GM23338 (cell line): ENCODE results near the gene ATAD1.

ENCODE experiments used
- CREB1 ChIP-seq: fragments of 250-450 bp; sonication (Bioruptor Pico); IDR thresholded peaks from 2 replicates; pipeline ENCODE4 v1.5.0; 2020; ENCODE audit warnings: low read depth, mild to moderate bottlenecking, moderate library complexity
- CTCF ChIP-seq, 2 experiments: fragments of 200-600 bp in 1 of 2; sonication (generic) in 1 of 2; conservative IDR thresholded peaks; 2 replicates each; pipeline versions ENCODE4 v1.5.1 to v1.6.1; 2016 to 2017; ENCODE audit warnings: antibody characterized with exemption in 2 of 2, low read depth in 2 of 2, mild to moderate bottlenecking in 2 of 2, moderate library complexity in 1 of 2
- ETS1 ChIP-seq: IDR thresholded peaks from 2 replicates; pipeline ENCODE4 v1.6.1; 2016; ENCODE audit warnings: antibody characterized with exemption
- EZH2 ChIP-seq: fragments of 200-600 bp; sonication (generic); IDR thresholded peaks from one replicate; pipeline ENCODE4 v1.8.0; 2017; ENCODE audit warnings: antibody characterized with exemption, mild to moderate bottlenecking, low read depth; ENCODE audit not compliant: unreplicated experiment
- EZH2phosphoT487 ChIP-seq: fragments of 200-600 bp; sonication (generic); IDR thresholded peaks from one replicate; pipeline ENCODE4 v1.8.1; 2018; ENCODE audit warnings: antibody characterized with exemption; ENCODE audit not compliant: unreplicated experiment
- JUNB ChIP-seq: IDR thresholded peaks from one replicate; pipeline ENCODE4 v1.6.1; 2016; ENCODE audit warnings: antibody characterized with exemption; ENCODE audit not compliant: unreplicated experiment
- NANOG ChIP-seq: IDR thresholded peaks from 2 replicates; pipeline ENCODE4 v1.6.1; 2016; ENCODE audit warnings: antibody characterized with exemption, borderline replicate concordance
- POLR2AphosphoS5 ChIP-seq: IDR thresholded peaks from 2 replicates; pipeline ENCODE4 v1.6.1; 2016; ENCODE audit warnings: antibody characterized with exemption, low read depth
- REST ChIP-seq: IDR thresholded peaks from one replicate; pipeline ENCODE4 v1.6.1; 2018; ENCODE audit warnings: antibody characterized with exemption; ENCODE audit not compliant: unreplicated experiment
- STAT1 ChIP-seq: IDR thresholded peaks from one replicate; pipeline ENCODE4 v1.6.1; 2016; ENCODE audit warnings: antibody characterized with exemption; ENCODE audit not compliant: unreplicated experiment
- ZNF114 ChIP-seq: fragments of 250-450 bp; sonication (Bioruptor Pico); IDR thresholded peaks from 2 replicates; pipeline ENCODE4 v1.5.0; 2020; ENCODE audit warnings: mild to moderate bottlenecking, moderate library complexity
- ZNF462 ChIP-seq: fragments of 250-450 bp; sonication (Bioruptor Pico); IDR thresholded peaks from 2 replicates; pipeline ENCODE4 v1.5.0; 2020; ENCODE audit warnings: mild to moderate bottlenecking, moderate library complexity

GRCh38 chr10:87713707-87714106 lies 104.3 kb downstream of the ATAD1 start:
- TF ChIP-seq CTCF (conservative IDR thresholded peaks at IDR 0.05; ENCODE audit: low read depth in 2 of 2) (no peak), POLR2AphosphoS5 (no peak), REST (no peak), EZH2 (no peak), JUNB (no peak), EZH2phosphoT487 (no peak), NANOG (no peak), ZNF462 (CRISPR knock-in tag) (no peak), ETS1 (no peak), CREB1 (CRISPR knock-in tag) (no peak), ZNF114 (CRISPR knock-in tag) (no peak), STAT1 (no peak)
